ENCODE measurements around the gene RRBP1. TPM values are rescaled to one million over a fixed set of nuclear protein-coding genes. Genes with fewer than 3 reads are reported as not detected.

RRBP1 gene
- total and polyA plus RNA-seq, 2 of the 4 experiments (the other 2 are of a cell fraction) = 90.2 to 136 TPM

DNA sequence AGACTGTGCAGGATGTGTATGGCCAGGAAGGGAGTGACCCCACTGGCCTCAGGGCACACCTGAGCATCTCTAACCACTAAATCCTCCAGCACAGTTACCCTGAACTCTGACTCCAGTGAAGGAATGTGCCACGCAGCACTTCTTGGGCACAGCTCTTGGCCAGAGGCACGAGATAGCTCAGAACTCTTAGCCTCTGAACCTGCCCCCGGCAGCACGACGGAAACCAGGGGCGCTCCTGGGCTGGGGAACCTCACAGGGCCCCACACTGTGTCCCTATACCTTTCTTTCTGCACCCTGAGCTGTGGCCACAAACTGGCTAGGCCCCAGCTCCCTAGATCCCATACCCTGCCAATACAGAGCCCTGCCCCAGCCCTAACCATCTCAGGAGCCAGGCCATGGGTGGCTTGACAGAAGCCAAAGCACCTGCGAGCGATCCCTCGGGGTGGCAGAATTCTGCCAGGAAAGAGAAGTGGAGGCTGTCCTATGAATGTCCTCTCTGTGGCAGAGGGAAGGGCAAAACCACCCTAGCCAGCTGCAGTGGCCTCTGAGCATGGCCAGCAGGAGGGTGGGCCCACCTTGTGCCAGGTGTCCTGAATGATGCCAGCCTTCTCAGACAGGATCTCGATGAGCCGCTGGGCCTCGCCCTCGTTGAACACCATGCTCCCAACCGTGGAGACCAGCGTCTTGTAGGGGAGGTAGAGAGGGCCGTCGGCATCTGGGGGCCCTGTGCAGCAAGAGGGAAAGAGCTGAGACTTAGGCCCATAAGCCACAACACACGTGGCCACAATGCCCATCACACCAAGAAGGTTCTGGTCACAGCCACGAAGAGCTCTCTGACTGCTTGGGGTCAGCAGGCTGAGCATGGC lies 39.4 kb downstream of the RRBP1 start:
- no peak for DNase-seq

More for the DNA sequence above, 39.4 kb downstream of the RRBP1 start:
- H2BK120ac ChIP-seq (ENCODE audit: low read depth, low read length) = no peak overlapping the region
- dilution Hi-C loops (cut with HindIII; ENCODE audit: low sequenced_read_pairs, unreplicated experiment) = no loop called here
- WGBS, 2 experiments (ENCODE audit: extremely low coverage in 2 of 2, insufficient read length in 1 of 2) = 75% methylated on average over 7 of the region's 19 CpGs; no CpG with 5 or more reads in 1 of the 2 experiments
- H4K8ac ChIP-seq (ENCODE audit: low read depth in 2 of 2, low read length in 2 of 2) = no peak overlapping the region
- H2BK5ac ChIP-seq (ENCODE audit: low read depth, low read length, poor library complexity, severe bottlenecking) = no peak overlapping the region
- H2AK9ac ChIP-seq (replicated peaks; ENCODE audit: low read depth, low read length, poor library complexity) = no peak overlapping the region
- H4K5ac ChIP-seq (ENCODE audit: low read depth, low read length) = no peak overlapping the region
- H3K18ac ChIP-seq (ENCODE audit: low read depth, low read length) = no peak overlapping the region
- H2AFZ ChIP-seq (replicated peaks; ENCODE audit: low read length, poor library complexity) = no peak overlapping the region
- no peak overlapping the region for H3K56ac ChIP-seq (ENCODE audit: extremely low read depth, insufficient read depth, low read length)
- H3K4ac ChIP-seq (ENCODE audit: low read depth, low read length) = no peak overlapping the region
- H3K9ac ChIP-seq (ENCODE audit: low read depth, low read length) = no peak overlapping the region
- H4K91ac ChIP-seq (ENCODE audit: insufficient read depth, low read depth, low read length) = no peak overlapping the region
- peaks cover 19% of the 10 kb centered on the region; the same call in 1 of the 2 replicates for H3K4me1 ChIP-seq (ENCODE audit: control insufficient read depth, insufficient read depth, low read length)
- peaks cover 99% of the 10 kb centered on the region for H4K20me1 ChIP-seq (ENCODE audit: insufficient read depth, low read length)
- H3K36me3 ChIP-seq (ENCODE audit: control insufficient read depth, insufficient read depth, low read length) = peaks cover 62% of the 10 kb centered on the region
- no peaks in the 10 kb centered on the region for H3K27me3 ChIP-seq (ENCODE audit: control insufficient read depth, insufficient read depth, low read length)
- ChIA-PET POLR2A (ENCODE audit: unreplicated experiment) (interaction anchor here (0.6 kb wide), 1 partner anchor 231 kb away, joined by 3 read pairs; no protein-coding TSS in a partner anchor), CTCF (no interaction called here)
- H3K4me3 ChIP-seq (ENCODE audit: insufficient read depth, low read depth, low read length) = no peak overlapping the region
- H3K79me1 ChIP-seq (ENCODE audit: low read depth in 1 of 2, low read length in 2 of 2) = peaks cover 21 to 98% of the 10 kb centered on the region in 2 experiments
- no peak overlapping the region for H2BK15ac ChIP-seq (ENCODE audit: low read depth, low read length)
- H3K14ac ChIP-seq (replicated peaks; ENCODE audit: low read depth, low read length) = no peak overlapping the region
- TF ChIP-seq MXI1 (IDR thresholded peaks at IDR 0.05; ENCODE audit: borderline replicate concordance, low read depth, low read length) (no peak), NFE2L2 (IDR thresholded peaks at IDR 0.05; ENCODE audit: low read depth, low read length) (no peak), SMC3 (IDR thresholded peaks at IDR 0.05; ENCODE audit: low read depth, low read length) (no peak)
- in situ Hi-C loops (cut with MboI; ENCODE audit: low sequenced_read_pairs) = loop anchor here (25.0 kb wide), 1 partner anchor 495 kb away; the partner anchor contains the start of genes KAT14 and PET117
- ATAC-seq (ENCODE audit: low read depth) = no peak
- no peak overlapping the region for H2AK5ac ChIP-seq (ENCODE audit: low read depth, low read length)
- intact Hi-C loops (cut with micrococcal nuclease) = no loop called here
- no peak overlapping the region for H3K4me2 ChIP-seq (ENCODE audit: low read depth, low read length)
- no peak overlapping the region for H3K27ac ChIP-seq (ENCODE audit: insufficient read depth, low read length)
- H3K9me1 ChIP-seq (ENCODE audit: insufficient read depth, low read length) = peaks cover 10% of the 10 kb centered on the region
- no TSS peak for BruUV-seq (replicated peaks)
- no peaks in the 10 kb centered on the region for H3K9me3 ChIP-seq (ENCODE audit: control insufficient read depth, insufficient read depth, low read length)
- no peak overlapping the region for H2BK20ac ChIP-seq (ENCODE audit: low read depth, low read length)
- H3K23ac ChIP-seq (ENCODE audit: low read depth, low read length) = no peak overlapping the region
